HK-2 (cell line): ENCODE data around the gene PRKCH.
A peak's percentile ranks its signal among the peaks of the same experiment; 100 is the strongest.

Experiments
- DNase-seq: peaks from one replicate; pipeline ENCODE4 v3.0.0-alpha.2; 2018; ENCODE audit not compliant: unreplicated experiment

PRKCH gene

DNA sequence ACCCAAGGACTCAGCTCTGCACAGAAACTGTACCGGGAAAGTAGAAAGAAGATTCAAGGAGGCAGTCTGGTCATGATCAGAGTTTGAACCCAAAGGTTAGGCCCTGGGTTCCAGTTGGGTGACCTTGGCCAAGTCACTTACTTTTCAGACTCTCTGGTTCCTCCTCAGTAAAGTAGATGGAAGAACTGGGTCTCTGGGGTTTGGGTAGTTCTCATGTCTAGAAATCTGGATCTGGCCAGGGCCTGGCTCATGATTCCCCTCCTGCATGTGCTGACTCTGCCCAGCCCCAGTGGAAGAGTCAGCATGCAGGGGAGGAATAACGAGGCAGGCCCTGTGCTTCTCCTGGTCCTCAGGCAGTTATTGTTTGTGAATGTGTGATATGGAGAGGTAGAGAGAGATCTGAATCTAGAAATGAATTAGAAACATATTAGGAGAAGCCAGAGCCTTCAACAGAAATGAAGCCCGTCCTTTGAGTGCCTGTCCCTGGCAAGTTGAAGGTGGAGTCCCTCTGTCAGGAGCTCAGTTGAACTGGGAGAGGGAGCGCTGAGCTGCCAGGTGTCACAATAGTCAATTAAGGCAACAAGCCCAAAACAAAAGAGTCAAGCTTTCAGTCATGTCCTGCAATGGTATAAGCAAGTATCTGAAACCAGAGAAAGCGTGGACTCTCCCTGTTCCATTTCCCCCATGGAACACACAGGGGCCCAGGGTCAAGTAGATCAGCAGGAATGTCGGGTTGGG lies 242.7 kb downstream of the PRKCH start:
- peak; percentile 41 for DNase-seq

DNA sequence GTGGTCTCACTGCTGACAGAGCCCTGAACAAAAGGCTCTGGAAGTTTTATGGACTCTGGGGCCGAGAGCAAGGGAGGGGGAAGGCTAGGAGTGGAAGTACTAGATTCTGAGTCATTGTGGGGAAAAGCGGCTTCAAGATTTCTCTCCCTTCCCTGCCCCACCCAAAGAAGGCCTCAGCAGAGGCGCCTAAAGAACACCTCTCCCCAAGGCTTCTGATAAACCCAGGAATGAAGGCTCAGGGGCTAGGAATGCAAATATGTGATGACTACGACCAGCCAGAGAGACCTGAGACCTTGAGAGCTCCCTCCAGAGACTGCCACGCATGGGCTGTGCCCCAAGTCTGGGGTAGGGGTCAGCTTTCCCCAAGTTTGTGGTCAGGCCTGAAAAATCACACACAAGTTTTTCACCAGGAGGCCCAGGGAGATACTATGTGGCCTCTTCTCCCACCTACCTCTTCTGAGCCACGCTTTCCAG lies 243.3 kb downstream of the PRKCH start:
- peak; percentile 91 for DNase-seq

DNA sequence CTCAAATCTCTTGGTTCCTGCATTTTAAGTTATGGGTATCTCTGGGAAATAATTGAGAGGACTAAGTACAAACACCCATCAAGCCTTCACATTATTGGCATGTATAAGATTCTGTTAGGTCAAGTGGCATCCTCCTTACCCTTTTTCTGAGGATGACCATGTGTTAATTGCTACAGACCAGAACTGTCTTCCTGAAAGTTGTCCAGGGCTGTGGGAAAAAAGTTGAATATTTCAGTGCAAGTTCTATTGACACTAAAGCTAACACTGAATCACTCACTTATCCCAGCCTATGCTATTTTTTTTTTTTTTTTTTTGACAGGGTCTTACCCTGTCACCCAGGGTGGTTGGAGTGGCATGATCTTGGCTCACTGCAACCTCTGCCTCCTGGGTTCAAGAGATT lies 243.8 kb downstream of the PRKCH start:
- no peak for DNase-seq

DNA sequence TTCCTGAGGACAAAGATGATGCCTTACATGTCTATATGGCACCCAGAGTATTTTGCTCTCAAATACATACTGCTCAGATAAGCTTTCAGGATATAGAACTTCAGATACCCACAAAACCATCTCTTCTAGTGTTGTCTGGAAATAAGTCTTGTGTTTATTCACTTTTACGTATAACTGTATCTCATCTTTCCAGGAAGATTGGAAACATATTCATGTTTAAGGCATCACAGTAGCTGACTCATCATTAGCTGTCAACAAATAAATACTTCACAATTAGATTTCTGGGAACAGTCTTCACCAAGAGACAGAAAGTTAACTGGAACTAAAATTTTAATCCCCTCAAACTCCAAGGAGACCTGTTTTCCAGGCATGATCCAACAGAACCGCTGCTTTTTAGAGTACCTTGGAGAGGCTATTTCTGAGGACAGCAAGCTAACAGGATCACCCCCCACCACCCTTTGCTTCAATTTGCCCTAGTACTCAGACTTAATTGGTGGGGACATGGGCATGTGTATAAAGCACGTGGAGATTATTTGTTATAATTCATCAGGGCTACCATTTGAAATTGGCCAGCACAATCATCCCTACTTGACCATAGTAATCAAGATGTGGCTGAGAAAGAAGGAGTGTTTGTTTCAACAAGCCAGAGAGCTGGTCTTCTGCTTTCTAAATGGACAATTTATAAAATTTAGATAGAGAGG lies 244.6 kb downstream of the PRKCH start:
- DNase-seq, result no peak

DNA sequence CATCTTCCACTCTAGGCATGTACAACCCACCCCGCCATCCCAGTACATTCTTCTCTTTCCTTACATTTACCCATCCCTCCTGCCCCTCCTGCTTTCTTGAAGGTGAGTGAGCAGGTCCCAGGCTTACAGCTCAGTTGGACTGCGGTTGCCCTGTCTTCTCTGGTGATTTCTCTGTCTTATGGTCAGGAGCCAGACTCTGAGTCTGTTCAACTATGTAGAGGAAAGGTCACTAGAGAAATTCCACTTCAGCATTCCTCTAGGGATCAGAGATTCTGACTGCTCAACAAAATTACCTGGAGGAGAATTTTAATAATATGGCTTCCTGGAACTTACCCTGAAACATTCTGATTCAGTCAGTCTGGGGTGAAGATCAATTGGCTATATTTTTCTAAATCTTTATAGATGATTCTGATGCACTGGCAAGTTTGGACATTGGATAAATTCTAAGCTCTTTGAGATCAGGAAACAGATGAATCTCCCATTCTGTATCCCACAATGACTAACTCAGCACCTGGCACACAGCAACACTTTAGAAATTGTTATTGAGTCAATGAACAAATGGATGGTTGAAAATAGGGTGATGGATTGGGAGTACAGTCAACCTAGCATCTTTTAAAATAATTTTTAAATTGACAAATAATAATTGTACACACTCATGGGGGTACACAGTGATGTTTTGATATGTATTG lies 245.3 kb downstream of the PRKCH start:
- DNase-seq, result peak; percentile 47

DNA sequence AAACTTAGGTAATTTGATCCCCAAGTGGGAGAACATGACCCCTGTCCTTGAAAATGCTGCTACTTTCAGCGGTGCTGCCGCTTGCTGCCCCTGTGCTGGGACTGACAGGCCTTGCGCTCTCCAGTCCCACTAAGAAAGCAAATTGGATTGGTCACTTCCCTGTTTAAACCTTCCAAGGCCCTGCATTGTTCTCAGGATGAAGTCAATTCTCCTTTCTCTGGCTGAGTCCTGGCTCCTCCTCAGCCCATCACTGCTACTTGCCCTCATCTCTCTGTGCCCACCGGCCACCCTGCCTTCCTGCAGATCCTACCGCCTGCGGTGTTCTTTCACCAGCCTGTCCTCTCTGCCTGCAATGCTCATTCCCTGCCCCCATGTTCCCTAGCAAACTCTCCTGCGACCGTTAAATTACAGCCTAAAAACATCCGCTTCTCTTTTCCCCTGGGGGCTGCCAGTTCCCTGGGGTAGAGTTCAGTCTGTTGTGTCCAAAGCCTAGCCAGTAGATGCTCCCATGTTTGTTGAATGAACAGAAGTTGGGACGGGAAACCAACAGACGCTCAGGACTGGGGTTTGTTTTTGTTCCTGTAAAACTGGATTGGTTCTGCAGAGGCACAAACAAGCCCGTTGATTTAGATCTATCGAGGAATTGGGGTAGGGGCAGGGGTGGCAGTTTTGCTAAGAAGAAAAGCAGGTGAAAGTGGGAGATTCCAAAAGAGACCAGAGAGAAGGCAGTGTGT lies 246.6 kb downstream of the PRKCH start:
- peak; percentile 20 for DNase-seq

DNA sequence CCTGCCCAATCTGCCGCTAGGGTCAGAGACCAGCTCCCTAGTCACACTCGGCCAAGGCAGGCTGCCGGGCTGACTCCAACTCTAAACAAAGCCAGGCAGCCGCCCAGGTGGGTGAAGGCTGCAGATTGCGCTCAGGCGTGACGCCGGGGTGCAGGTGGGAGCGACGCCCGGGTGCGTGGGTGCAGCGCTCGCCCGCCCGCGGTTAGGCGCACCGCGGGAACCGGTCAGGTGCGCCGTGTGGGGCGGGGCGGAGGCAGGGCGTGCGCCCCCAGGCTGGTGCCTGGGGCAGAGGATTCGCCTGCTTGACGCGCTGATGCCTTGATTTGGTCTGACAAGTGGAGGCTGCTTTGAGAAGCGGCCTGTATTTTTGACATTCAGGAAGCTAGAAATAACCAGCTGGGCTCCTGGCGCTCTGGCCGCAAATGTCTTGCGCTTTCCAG lies 247.2 kb downstream of the PRKCH start:
- DNase-seq, result peak; percentile 39

DNA sequence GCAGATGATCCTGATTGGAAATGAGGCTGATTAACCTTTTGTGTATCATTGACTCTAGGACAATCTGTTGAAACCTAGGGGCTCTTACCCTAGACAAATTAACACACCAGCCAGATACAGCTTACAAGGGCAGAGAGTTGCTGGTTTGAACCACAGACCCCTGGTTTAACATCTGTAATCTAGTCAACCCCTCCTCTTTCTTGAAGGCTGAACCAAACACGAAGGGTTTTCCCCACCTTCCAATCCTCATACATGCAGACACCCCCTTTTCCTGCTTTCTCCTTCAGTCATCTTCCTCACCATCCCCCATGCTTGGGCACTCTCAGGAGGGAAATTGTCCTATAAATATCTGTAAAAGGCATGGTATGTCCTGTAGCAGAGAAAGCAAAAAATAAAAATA lies 247.9 kb downstream of the PRKCH start:
- no peak for DNase-seq

DNA sequence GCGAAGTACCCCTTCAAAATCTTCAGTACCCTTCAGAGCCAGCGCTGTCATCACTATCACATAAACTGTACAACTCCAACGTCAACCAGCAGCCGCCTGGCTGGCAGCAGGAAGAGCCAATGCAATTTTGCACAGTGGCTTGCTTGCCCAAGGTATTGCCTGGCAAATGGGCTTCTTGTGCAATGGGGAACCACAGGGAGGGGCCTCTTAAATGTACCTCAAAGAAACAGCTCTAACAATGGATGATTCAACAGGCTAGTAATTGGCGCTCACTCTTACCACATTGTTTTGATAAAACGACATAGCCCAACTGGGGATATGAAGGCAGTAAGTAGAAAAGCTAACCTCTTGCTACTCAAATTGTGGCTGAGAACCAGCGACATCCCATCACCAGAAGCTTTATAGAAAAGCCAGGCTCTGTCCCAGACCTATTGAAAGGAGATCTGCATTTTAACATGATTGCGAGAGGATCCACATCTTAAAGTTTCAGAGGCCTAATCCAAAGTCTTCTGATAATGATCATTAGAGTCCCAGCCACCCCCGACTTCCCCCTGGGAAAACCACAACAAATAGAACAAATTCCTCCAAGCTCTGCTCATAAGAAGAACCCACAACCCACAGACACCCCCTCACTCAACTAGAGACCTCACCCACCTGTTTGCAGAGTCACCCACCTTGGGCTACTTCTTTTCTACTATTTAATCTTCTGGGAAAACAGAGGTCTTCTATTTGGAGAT lies 248.6 kb downstream of the PRKCH start:
- peak; percentile 67 for DNase-seq

DNA sequence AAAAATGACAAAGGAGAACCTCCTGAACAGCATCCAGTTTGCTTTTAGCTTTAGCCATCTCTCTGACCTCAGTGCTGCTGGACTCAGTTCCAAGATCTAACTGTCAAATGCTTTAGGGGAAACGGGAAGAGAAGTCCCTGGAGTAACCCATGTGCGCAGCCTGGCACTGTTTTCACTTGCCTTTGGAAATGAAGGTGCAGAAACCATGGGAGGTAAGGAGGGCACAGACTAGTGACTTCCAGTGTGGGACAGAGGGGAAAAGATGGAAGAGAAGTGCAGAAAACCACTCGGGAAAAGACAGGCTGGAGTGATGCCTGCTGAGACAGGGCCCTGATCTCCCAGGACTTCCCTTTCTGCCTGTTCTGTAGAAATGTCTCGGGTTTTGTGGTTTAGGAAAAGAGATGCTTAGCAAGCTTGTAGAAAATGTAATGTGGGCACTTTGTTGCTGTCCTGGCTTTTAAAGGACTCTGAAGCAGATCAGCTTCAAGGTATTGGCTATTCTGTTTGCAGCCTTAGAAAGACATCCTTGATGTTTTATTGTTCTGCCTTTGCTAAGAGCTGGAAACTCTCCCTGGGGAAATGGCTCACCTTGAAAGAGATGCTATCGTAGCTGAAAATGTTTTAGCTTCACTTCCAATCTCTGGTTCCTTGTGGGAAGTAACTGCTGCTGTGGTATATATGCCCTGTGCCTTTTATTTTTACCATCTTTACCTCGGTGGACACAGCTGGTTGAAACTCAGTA lies 249.3 kb downstream of the PRKCH start:
- DNase-seq, result no peak

DNA sequence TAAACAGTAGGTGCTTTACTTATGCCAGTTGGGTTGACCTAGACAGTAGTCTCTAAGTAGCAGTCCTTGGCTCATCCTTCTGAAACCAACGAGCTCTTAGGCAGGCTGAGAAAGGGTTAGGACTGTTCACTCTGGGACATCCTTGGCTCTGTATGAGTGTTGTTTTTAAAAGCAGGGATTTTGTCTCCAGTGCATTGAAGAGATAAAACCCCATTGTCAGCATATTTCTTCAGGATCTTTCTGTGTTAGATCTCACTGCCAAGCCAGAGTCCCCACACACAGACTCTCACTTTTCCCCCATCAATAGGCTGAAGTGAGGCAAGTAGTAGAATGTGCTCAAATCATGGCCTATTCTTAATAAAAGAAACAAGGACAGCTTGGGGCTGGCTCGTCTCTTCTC lies 250.5 kb downstream of the PRKCH start:
- no peak for DNase-seq

DNA sequence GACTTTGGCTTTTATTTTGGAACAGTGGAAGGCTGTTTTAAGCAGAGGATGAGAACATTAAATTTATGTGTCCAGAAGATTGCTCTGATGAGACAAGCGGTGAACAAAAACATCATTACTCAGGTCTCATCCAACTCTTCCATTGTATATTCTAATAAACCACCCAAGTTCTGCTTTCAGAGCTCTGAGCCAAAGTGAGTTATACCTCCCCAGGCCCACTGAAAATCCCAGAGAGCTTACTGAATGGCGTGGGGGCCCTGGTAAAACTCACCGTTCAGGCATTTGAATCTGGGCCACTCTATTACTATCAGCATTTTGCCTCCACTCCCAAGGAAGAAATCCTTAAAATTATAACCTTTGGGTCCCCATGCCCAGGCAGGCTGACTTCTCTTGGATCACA lies 251.9 kb downstream of the PRKCH start:
- DNase-seq, result no peak

DNA sequence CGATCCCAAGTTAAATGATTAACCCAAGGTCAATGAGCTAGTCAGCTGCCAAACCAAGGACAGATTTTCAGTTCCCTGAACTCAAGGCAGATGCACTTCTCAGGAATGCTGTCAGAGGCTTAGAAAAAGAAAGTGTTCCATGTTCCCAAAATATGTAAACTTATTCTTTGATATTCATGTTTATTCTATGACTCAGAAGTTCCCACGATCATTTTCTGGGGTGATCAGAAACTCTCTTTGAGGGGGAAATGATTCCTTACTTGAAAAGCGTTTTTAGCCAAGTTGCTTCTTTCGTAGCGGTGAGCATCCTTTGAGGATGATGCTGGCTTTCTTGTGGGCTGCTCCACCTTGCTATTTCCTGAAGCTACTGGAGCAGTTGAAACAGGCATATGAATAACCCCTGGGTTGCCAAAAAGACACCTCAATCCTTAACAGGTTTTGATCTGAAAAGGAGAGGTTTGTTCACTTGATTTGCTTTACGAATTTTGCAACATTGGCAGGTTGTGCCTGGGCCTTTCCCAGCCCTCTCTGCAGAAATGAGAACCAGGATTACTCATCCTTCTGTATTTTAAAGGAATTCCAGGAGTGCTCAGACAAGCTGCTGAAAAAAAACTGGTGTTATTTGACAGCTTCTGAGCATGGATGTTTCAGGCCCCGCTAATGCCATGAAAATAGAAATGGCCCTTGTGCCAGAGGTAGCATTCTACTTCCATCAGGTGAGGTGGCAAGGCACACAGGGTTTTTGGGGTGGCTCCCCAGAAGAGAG lies 252.6 kb downstream of the PRKCH start:
- DNase-seq, result no peak

DNA sequence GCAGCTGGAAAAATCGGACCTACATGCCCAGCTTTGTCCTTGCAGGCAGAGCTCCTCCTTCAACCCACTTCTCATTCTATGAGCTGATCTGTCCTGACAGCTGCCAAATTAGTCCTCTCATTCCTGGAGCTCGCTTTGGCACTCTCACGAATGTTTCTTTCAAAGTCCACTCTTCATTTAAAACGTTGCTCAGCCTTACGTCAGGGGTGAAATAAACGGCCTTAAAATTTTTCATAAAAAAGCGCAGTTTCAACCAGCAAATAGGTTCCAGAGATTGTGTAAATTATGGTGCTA lies 253.1 kb downstream of the PRKCH start:
- no peak for DNase-seq

DNA sequence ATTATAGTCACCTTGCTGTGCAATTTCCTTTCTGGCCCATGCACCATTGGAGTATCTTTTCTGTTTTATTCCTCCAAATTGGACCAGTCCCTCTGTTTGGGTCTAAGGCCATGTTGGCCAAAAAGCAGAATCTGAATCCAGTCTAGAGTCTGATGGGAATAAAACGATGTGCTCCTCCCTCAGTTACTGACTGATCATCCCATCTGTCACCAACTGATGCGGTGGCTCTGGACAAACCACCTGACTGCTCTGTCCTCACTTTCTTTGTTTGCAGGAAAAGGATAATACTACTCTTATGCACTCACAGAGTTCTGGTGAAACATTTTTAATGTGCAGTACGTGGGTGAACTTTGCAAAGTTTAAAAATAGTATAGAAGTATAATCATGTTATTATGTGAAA lies 253.7 kb downstream of the PRKCH start:
- no peak for DNase-seq

DNA sequence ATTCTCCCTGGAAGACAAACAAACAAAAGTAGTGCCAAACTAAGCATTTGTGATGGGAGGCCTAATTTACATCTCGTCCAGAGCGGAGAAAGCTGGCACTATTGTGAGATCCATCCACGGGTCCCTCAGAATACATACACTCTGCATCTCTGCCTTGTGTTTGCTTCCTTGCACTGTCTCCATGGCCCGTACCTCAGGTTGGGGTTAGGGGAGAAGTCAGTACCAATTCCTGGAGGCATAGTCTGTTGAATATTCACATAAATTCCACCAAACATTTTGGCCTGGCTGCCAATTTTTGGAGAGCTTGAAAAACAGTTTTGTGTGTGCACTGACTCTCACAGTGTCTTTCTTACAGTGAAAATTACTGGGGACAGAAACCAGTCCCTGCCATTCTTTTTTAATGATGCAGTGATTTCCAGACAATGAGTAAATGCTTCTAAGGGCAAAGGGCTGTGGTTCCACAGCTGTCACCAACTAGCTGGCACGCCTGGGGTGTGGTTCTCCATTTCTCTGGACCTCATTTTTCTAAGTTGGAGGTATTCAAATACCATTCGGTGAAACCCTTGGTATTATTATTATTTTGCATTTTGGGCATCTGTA lies 254.3 kb downstream of the PRKCH start:
- no peak for DNase-seq

DNA sequence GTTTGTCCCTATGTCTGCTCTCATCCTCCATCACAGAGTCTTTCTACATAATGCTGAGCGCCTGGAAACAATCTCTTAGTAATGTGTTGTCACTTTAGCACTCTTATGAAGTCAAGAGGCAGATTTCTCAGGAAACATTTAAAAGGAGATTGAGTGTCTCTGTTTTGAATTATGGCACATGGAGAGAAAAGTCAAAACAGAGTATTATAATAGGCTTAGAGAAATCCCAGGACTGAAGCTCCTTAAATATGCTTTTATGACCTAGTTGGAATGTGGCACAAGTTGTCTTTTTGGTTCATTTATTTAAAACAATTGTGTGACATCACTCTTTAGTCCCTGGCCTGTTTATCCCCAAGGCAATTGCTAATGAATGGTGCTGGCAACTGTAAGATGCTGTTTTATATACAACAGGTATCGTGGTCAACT lies 256.1 kb downstream of the PRKCH start:
- no peak for DNase-seq

DNA sequence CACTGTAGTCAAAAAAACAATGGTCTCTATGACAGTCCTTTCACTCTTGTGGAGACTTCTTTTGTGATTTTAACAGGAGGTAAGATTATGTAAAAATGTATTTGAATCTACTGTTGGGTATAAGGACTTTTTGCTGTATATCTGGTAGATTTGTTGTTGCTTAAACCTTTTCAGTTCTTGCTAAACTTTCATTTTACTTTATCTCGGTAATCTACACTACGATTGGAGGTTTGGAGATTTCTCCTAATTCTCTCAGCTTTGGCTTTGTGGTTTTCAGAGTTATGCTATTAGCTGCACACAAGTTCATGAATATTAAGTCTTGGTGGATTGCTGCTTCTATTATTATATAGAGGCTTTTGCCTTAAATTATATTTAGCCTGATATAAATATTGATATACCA lies 257.4 kb downstream of the PRKCH start:
- no peak for DNase-seq

DNA sequence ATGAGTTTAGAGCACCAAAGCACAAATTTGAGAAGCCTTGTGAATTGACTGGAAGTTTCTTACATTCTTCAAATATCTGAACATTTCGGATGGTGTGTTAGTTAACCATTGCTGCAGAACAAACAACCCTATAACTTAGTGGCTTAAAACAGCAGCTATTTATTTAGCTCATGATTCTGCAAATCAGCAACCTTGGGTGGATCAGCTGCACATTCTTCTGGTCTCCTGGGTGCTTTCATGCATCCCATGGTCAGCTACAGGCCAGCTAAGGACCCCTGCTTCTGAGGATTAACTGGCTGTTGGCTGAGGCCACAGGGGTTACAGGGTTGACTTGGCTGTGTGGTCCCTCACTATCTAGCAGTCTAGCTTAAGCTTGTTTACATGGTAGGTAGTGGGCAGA lies 260.0 kb downstream of the PRKCH start:
- peak; percentile 47 for DNase-seq
